Spleen (tissue), 7 donors: Measurements from ENCODE around the gene GLRX3.

Experiments used
- POLR2AphosphoS5 ChIP-seq, 3 donors: sonication (generic); formaldehyde crosslinking; IDR thresholded peaks; one replicate each; pipeline ENCODE4 v1.5.1; 2017; ENCODE audit warnings: antibody characterized with exemption in 3 of 3
- TF ChIP-seq, protein P1 (sequence below), 11 experiments: fragments of 200-600 bp in 7 of 11; fragments of 450-650 bp in 4 of 11; sonication (generic) in 4 of 11; IDR thresholded peaks in 8 of 11; conservative IDR thresholded peaks in 3 of 11; 1 replicate in 7 of 11; 2 replicates in 4 of 11; pipeline versions ENCODE4 v1.4.0 to v1.8.0; 2016 to 2021; ENCODE audit warnings: antibody characterized with exemption in 11 of 11, inconsistent platforms in 4 of 11, mild to moderate bottlenecking in 1 of 11
- donor health status: DM: no; HTN: no; CAD: no; lungs with moderate emphysema.
- donor health status: DM: no; HTN: no; CAD: no.
- donor health status: DM: no; HTN: no; CAD: no.

DNA sequence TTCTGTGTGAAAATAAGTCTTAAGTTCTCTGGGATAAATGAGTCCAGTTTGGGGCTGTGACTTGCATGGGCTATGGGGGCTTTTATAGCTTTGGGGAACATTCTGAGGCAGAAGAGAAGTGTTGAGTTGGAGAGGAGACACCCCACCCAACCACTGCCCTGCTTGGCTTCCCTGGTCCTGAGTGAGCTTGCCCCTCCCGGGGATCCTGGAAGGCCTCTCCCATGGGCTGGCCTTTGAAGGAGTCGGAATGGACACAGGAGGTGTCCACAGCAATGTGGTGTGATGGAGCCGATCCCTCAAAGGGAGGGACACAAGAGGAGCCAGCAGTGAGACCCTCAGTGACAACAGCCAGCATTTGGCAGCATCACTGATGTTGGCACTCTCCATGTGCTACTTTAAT lies 89.8 kb downstream of the GLRX3 start:
- TF ChIP-seq, protein P1, sequence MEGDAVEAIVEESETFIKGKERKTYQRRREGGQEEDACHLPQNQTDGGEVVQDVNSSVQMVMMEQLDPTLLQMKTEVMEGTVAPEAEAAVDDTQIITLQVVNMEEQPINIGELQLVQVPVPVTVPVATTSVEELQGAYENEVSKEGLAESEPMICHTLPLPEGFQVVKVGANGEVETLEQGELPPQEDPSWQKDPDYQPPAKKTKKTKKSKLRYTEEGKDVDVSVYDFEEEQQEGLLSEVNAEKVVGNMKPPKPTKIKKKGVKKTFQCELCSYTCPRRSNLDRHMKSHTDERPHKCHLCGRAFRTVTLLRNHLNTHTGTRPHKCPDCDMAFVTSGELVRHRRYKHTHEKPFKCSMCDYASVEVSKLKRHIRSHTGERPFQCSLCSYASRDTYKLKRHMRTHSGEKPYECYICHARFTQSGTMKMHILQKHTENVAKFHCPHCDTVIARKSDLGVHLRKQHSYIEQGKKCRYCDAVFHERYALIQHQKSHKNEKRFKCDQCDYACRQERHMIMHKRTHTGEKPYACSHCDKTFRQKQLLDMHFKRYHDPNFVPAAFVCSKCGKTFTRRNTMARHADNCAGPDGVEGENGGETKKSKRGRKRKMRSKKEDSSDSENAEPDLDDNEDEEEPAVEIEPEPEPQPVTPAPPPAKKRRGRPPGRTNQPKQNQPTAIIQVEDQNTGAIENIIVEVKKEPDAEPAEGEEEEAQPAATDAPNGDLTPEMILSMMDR (IDR thresholded peaks at IDR 0.05 in 8 of 11, conservative IDR thresholded peaks at IDR 0.05 in 3 of 11): no peak
- no peak for TF ChIP-seq POLR2AphosphoS5 (IDR thresholded peaks at IDR 0.05)
